GM12801 (cell line): ENCODE data around the gene HSBP1L1.

Experiments
- TF ChIP-seq, protein P1 (sequence below): IDR thresholded peaks from one replicate; pipeline ENCODE4 v1.5.1; 2011; ENCODE audit warnings: control low read depth; ENCODE audit not compliant: insufficient read length; ENCODE audit errors: extremely low read depth

The HSBP1L1 gene

DNA sequence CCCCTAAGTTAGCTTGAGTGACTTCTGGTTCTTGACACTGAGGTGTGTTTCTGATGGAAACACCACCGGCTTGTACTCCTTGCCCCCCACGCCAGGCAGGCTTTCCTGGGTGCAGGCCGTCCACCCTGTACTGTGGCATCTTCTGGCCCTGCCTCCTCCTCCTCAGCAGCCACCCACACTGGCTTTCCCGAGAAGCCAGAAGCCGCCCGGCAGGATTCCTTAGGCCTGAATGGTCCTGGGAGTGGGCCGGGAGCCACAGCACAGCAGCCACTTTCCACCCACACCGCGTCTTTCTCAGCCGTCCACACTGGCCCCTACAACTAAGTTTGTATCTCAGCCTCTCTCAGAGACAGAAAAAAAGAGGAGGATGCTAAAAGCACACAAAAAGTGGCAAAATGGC, 2.1 kb upstream of the HSBP1L1 start:
- TF ChIP-seq, protein P1, sequence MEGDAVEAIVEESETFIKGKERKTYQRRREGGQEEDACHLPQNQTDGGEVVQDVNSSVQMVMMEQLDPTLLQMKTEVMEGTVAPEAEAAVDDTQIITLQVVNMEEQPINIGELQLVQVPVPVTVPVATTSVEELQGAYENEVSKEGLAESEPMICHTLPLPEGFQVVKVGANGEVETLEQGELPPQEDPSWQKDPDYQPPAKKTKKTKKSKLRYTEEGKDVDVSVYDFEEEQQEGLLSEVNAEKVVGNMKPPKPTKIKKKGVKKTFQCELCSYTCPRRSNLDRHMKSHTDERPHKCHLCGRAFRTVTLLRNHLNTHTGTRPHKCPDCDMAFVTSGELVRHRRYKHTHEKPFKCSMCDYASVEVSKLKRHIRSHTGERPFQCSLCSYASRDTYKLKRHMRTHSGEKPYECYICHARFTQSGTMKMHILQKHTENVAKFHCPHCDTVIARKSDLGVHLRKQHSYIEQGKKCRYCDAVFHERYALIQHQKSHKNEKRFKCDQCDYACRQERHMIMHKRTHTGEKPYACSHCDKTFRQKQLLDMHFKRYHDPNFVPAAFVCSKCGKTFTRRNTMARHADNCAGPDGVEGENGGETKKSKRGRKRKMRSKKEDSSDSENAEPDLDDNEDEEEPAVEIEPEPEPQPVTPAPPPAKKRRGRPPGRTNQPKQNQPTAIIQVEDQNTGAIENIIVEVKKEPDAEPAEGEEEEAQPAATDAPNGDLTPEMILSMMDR = no peak

DNA sequence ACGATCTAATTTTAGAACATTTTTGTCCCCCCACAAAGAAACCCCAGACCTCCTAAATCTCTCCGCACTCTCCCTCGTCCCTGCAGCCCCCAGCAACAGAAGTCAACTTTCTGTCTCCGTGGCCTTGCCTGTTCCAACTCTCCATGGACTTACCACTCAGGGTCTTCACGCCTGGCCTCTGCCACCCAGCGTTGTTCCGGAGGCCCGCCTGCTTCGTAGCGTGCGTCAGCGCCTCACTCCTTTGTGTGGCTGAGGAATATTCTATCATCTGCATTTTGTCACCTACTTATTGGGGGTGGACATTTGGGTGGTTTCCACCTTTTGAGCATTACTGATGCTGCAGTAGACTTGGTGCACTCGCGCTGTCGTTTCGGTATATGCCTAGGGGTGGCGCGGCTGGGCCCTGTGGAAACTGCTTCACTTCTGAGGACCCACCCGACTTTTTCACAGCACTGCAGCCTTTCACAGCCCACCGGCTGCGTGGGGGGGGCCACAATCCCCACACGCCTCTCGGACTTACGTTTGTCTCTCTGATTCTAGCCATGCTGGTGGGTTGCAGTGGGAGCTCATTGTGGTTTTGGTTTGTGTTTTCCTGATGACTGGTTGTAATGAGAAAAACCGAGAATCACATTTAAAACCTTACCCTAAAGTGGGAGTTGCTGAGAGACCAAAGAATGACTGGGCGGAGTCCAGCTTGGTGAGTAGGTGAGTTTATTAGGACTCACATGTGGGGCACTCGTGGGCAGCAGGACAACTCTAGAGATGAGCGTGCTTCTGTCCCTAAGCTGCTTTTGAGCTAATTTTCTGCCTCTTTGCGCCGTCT, 1.4 kb upstream of the HSBP1L1 start:
- TF ChIP-seq, protein P1 = no peak

DNA sequence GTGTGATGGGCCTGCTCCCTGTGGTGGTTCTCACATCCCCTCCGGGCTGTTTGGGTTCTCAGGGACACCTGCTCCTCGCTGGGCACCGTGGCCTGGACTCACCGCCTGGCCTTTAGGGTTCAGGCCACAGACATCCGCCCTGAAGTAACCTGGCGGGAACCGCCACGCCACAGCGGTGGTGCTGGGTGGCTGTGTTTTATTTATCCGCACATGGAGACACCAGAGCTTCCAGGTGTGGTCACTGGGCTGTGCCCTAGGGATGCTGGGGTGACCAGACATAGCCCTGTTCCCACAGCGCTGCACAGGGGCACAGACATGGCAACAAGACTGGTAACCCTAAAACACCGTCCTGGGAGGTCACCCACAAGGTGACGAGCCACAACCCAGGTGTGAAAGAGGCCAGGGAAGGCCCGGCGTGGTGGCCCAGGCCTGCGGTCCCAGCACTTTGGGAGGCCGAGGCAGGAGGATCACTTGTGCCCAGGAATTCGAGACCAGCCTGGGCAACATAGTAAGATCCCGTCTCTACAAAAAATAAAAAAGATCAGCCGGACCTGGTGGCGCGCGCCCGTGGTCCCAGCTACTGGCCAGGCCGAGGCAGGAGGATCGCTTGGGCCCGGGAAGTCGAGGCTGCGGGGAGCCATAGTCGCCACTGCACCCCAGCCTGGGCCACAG, 649 bp upstream of the HSBP1L1 start:
- TF ChIP-seq, protein P1 = no peak

DNA sequence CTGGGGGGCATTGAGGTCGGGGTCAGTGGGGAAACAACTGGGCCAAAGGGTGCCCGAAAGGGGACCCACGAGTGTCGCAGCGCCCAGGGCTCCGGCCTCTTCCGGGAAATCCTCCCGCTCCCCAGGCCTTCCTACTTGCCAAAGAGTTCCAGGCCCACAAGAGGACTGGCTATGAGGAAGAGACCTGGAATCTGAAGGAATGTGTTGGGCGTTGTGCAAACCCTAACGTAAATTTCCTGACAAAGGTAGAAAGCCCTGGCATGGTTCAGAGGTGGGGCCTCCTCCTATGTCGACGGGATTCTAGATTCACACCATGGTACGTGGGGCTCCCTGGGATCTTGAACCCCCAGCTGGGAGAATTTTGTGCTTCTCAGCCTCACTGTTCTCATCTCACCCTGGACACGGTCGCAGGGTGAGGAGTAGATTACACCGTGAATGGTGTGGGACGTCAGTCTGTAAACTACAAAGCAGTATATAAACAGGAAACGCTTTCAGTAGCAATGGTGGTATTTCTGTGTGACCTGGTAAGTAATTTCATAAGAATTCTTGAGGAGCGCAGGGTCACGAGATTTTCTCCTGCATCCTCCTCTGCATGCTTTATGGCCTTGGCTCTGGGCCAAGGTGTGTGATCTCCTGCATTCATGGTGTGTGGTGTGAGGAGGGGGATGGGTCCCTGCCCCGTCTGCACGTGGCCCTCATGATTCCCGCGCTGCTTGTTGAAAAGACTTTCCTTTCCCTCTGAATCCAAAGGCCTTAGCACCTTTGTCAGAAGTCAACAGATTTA, 868 bp downstream of the HSBP1L1 start:
- TF ChIP-seq, protein P1 = no peak

DNA sequence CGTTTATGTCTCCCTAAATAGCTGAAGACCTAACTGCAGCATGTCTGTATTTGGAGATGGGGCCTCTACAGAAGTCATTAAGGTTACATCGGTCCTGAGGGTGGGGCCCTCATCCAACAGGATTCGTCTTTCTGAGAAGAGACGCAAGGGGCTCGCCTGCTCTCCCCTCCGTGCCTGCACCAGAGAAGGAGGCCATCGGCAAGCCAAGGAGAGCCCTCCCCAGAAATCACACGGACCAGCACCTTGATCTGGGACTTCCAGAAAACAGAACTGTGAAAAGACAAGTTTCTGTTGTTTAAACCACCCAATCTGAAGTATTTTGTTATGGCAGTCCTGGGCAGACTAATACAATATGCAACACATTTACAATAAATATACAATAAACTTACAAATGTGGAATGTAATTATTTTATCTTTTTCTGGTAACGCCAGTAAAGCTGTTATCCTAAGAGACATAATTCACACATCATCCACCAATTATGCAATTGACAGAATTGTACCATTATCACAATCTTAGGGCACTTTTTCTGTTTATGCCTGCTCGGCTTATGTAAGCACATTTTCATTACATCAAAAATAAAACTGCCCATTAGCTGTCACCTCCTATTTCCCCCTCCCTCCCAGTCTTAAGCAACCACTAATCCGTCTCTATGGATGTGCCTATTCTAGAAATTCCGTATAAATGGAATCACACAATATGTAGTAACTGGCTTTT, 6.1 kb downstream of the HSBP1L1 start:
- TF ChIP-seq, protein P1 = no peak

DNA sequence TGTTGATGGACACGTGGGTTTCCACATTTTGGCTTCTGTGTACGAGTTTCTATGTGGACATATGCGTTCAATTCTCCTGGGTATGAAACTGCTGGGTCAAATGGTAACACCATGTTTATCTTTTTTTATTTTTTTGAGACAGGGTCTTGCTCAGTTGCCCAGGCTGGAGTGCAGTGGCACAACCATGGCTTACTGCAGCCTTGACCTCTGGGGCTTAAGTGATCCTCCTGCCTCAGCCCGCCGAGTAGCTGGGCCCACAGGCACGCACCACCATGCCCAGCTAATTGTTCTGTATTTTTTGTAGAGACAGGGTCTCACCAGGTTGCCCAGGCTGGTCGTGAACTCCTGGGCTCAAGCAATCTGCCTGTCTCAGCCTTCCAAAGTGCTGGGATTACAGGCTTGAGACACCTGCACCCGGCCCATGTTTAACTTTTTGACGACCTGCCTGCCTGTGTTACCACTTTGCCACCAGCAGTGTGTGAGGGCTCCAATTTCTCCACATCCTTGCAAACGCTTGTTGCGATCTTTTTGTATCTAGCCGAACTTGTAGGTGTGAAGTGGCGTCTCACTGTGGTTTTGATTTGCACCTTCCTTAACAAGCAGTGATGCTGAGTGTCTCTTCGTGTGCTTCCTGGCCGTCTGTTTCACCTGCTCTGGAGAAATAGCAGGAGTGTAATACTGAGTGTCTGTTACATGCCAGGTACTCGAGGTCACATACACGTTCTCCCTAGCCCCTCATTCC, 6.9 kb downstream of the HSBP1L1 start:
- TF ChIP-seq, protein P1 = no peak
